ENCODE results near the gene CLEC5A.

GRCh38 chr7:141952461-141952860 lies 5.7 kb upstream of the CLEC5A start:
- no peak for TF ChIP-seq CTCF (IDR thresholded peaks at IDR 0.05)
- TF ChIP-seq EZH2 (IDR thresholded peaks at IDR 0.05; ENCODE audit: borderline replicate concordance, insufficient read depth, low read depth, low read length, poor library complexity, severe bottlenecking): no peak
